ENCODE results near the gene PRLR.

Gene PRLR

DNA sequence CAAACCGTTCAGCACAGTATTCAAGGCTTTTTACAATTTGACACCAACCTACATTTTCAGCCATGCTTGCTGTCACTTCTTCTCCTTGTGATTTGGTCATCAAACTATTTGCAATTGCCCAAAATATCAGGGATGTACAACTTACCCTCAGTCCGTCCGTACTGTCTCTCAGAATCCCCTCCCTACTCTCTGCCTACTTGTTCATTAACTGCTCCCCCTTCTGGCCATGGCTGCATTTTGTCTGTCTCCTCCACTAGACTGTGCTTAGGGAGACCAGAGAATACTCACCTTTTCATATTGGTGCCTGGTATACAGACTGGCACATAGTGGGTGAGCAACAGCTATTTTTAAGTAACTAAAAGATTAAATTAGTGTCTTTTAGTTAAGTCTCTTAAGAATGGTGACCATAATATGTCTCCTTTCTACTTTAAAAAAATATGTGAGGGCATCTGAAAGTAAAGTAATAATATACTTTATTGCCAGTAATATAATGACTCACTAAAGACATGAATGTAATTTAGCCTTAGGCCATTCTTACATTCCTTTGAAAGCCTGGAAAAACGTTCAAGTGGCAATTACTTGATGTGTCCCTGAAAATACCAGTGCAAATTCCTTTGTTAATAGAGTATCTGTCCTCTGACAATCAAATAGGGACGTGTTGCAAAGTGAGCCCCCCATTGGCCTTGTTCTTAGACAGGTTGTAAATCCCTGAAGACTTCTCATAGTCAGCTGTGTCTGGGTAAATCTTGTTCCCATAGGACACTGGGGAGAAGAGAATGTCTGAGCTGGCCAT lies 27.8 kb downstream of the PRLR start:
- no peak overlapping the region for H3K4me3 ChIP-seq (ENCODE audit: low read depth, low read length)
- peak; percentile 64 for DNase-seq (ENCODE audit: low read depth)
- TF ChIP-seq, protein P1, sequence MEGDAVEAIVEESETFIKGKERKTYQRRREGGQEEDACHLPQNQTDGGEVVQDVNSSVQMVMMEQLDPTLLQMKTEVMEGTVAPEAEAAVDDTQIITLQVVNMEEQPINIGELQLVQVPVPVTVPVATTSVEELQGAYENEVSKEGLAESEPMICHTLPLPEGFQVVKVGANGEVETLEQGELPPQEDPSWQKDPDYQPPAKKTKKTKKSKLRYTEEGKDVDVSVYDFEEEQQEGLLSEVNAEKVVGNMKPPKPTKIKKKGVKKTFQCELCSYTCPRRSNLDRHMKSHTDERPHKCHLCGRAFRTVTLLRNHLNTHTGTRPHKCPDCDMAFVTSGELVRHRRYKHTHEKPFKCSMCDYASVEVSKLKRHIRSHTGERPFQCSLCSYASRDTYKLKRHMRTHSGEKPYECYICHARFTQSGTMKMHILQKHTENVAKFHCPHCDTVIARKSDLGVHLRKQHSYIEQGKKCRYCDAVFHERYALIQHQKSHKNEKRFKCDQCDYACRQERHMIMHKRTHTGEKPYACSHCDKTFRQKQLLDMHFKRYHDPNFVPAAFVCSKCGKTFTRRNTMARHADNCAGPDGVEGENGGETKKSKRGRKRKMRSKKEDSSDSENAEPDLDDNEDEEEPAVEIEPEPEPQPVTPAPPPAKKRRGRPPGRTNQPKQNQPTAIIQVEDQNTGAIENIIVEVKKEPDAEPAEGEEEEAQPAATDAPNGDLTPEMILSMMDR (IDR thresholded peaks at IDR 0.05; ENCODE audit: low read depth, low read length) = peak; percentile 83
- TF ChIP-seq, protein P2, sequence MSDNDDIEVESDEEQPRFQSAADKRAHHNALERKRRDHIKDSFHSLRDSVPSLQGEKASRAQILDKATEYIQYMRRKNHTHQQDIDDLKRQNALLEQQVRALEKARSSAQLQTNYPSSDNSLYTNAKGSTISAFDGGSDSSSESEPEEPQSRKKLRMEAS (IDR thresholded peaks at IDR 0.05; ENCODE audit: low read depth, low read length) = no peak

GRCh38 chr5:35201291-35201690 lies 29.0 kb downstream of the PRLR start:
- TF ChIP-seq POLR2A (IDR thresholded peaks at IDR 0.05; ENCODE audit: extremely low read depth, insufficient read length) (no peak), MYC (IDR thresholded peaks at IDR 0.05; ENCODE audit: low read depth, low read length) (no peak)
- DNase-seq (ENCODE audit: low read depth) = no peak
- no peak overlapping the region for H3K4me3 ChIP-seq (ENCODE audit: low read depth, low read length)

DNA sequence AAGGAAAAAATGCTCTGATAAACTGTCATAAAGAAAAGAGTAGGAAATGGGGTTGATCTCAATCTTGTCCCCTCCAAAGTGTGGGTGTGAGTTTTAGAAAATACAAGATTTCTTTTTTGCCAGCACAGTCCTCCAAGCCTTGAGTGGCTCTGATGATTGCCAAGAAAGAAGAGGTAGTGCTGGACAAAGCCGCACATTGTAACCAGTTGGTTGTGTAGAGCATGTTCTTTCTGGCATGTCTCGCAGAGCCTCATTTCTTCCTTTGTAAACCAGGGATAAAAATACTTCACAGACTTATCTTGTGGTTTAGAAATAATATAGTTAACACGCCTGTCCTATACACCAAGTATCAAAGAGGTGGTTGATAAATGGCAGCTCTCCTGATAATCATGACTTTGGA lies 30.4 kb downstream of the PRLR start:
- no peak for DNase-seq (ENCODE audit: low read depth)
- no peak overlapping the region for H3K4me3 ChIP-seq (ENCODE audit: low read depth, low read length)
- TF ChIP-seq POLR2A (IDR thresholded peaks at IDR 0.05; ENCODE audit: extremely low read depth, insufficient read length) = no peak
- no peak for TF ChIP-seq MYC (IDR thresholded peaks at IDR 0.05; ENCODE audit: low read depth, low read length)
- TF ChIP-seq, protein P2 (IDR thresholded peaks at IDR 0.05; ENCODE audit: low read depth, low read length) = no peak
- TF ChIP-seq, protein P1 (IDR thresholded peaks at IDR 0.05; ENCODE audit: low read depth, low read length) = no peak

DNA sequence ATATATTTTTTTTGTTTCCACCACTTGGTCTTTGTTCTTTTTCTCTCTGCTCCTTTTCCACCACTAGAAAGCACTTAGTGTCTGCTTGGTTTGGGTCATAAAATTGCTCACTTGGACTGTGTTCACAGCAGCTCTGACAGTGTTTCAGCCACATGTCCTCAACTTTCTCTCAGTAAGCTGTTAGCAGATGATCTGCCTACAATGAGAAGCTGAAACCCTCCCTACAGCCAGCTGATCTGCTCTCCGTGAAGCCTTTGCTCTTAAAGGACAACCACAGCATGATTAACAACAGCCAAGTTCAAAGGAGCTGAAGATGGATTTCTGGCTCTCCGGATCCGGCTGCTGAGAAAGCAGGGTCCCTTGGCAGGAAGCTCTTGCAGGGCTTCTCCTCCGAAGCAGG lies 31.6 kb downstream of the PRLR start:
- no peak for DNase-seq (ENCODE audit: low read depth)
- TF ChIP-seq, protein P2 (IDR thresholded peaks at IDR 0.05; ENCODE audit: low read depth, low read length) = no peak
- TF ChIP-seq, protein P1 (IDR thresholded peaks at IDR 0.05; ENCODE audit: low read depth, low read length) = no peak
- TF ChIP-seq MYC (IDR thresholded peaks at IDR 0.05; ENCODE audit: low read depth, low read length) = no peak
- TF ChIP-seq POLR2A (IDR thresholded peaks at IDR 0.05; ENCODE audit: extremely low read depth, insufficient read length) = no peak
- no peak overlapping the region for H3K4me3 ChIP-seq (ENCODE audit: low read depth, low read length)

- DNase-seq (ENCODE audit: low read depth) = no peak
- no peak for TF ChIP-seq POLR2A (IDR thresholded peaks at IDR 0.05; ENCODE audit: extremely low read depth, insufficient read length)
- TF ChIP-seq, protein P2 (IDR thresholded peaks at IDR 0.05; ENCODE audit: low read depth, low read length) = no peak
- TF ChIP-seq, protein P1 (IDR thresholded peaks at IDR 0.05; ENCODE audit: low read depth, low read length) = no peak
- TF ChIP-seq MYC (IDR thresholded peaks at IDR 0.05; ENCODE audit: low read depth, low read length) = no peak
- H3K4me3 ChIP-seq (ENCODE audit: low read depth, low read length) = no peak overlapping the region
Observed at GRCh38 chr5:35198075-35198474, 32.2 kb downstream of the PRLR start.

GRCh38 chr5:35197351-35197750 lies 32.9 kb downstream of the PRLR start:
- no peak overlapping the region for H3K4me3 ChIP-seq (ENCODE audit: low read depth, low read length)
- no peak for DNase-seq (ENCODE audit: low read depth)
- no peak for TF ChIP-seq MYC (IDR thresholded peaks at IDR 0.05; ENCODE audit: low read depth, low read length)

- no peak overlapping the region for H3K4me3 ChIP-seq (ENCODE audit: low read depth, low read length)
- TF ChIP-seq POLR2A (IDR thresholded peaks at IDR 0.05; ENCODE audit: extremely low read depth, insufficient read length) (no peak), MYC (IDR thresholded peaks at IDR 0.05; ENCODE audit: low read depth, low read length) (no peak)
- TF ChIP-seq, protein P1 (IDR thresholded peaks at IDR 0.05; ENCODE audit: low read depth, low read length) = no peak
- TF ChIP-seq, protein P2 (IDR thresholded peaks at IDR 0.05; ENCODE audit: low read depth, low read length) = no peak
- DNase-seq (ENCODE audit: low read depth) = no peak
Observed at GRCh38 chr5:35195472-35195852, 34.8 kb downstream of the PRLR start.

All from NB4 (cell line).